Astrocyte (in vitro differentiated cells and primary cell): ENCODE data around the gene SUSD4.

Source experiments
- CTCF ChIP-seq: IDR thresholded peaks from 2 replicates; pipeline ENCODE4 v1.5.1; 2011; ENCODE audit warnings: low read depth, mild to moderate bottlenecking, inconsistent platforms, low read length, moderate library complexity; ENCODE audit not compliant: insufficient read depth
- EZH2 ChIP-seq: IDR thresholded peaks from 2 replicates; pipeline ENCODE4 v1.6.1; 2012; ENCODE audit warnings: mild to moderate bottlenecking, low read length, inconsistent platforms; ENCODE audit not compliant: insufficient read depth

GRCh38 chr1:223176437-223176836 lies 187.5 kb downstream of the SUSD4 start:
- no peak for TF ChIP-seq CTCF
- TF ChIP-seq EZH2 = no peak
